ENCODE measurements around the gene MRPL50.
"Not testable (repeated sequence)": the region's sequence is repeated elsewhere in the genome, so short reads cannot be mapped to it uniquely, and the experiment has no call there.

Gene MRPL50

DNA sequence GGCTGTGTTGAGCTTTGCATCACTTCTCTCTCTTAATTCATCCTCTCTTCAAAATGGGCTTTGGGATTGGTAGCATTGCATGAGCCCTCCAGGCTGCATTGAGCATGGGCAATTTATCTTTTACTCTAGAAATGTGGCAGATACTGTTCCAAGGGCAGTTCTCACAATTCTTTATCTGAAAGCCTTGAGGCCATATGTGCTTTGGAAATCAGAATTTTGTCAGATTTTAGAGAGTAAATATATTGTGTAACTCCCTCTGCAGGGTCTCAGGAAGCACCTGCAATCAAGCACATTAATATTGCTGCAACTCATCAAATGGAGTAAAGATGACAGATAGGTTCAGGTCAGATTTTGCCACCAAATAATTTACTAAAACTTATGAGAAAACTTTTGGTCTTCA, 19.6 kb upstream of the MRPL50 start:
- DNase-seq (ENCODE audit: low read depth in 2 of 2): no peak

DNA sequence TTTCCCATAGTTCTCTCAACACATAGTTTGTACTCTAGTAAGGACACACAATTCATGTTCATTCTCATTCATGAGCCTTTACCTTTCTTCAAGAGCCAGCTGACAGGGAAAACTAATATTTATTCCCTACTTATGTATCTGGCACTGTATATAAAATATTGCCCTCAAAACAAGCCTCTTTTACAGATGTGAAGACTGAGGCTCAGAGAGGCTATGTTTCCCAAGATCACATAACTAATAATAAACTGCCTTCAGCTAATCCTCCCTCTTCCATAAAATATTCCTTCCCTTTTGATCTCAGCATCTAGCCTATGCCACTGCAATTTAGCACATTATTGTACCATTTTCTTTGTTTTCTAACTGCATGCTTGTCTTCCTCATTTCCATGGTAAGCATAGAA, 19.0 kb upstream of the MRPL50 start:
- no peak for DNase-seq (ENCODE audit: low read depth in 2 of 2)

DNA sequence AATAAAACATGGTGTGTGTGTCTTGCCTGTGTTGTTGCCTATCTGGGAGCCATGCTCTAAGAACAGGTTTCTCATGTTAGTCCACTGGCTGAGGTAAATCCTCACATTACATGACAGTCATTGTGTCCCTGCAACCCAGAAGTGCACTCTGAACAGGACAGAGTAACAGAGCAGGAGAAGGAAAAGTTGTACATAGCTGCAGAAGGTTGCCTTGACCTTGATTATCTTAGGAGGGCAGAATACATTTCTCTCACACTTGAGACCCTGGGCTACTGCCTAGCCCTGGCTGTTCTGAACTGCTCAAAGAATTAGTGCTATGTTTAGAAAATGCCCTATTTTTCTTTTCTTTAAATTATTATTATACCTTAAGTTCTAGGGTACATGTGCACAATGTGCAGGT, 17.2 kb upstream of the MRPL50 start:
- no peak for DNase-seq (ENCODE audit: low read depth in 2 of 2)

DNA sequence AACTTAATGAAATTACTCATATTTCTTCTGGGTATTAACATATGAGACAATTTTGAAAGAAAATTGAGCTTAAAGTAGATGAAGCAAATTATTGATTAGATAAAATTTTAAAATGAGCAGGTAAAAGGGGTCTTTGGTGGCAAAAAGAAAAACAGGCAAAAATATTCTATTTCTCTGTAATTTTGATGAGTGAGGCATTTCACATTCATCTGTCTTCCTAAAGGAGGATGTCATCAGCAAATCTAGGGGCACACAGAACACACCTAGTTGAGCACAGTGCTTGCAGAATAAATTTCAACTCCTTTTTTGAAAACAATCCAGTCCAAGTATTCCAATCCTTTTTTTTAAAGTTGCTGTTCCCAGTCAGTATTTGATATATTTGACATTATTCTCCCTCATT, 16.4 kb upstream of the MRPL50 start:
- DNase-seq (ENCODE audit: low read depth in 2 of 2): no peak

DNA sequence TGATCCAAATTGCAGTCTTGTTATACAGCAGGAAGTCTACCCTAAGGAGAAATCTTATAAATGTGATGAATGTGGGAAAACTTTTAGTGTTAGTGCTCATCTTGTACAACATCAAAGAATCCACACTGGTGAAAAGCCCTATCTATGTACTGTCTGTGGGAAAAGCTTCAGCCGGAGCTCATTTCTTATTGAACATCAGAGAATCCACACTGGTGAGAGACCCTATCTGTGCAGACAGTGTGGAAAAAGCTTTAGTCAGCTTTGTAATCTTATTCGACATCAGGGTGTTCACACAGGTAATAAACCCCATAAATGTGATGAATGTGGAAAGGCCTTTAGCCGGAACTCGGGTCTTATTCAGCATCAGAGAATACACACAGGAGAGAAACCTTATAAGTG, 10.7 kb upstream of the MRPL50 start:
- DNase-seq (ENCODE audit: low read depth in 2 of 2): no peak

DNA sequence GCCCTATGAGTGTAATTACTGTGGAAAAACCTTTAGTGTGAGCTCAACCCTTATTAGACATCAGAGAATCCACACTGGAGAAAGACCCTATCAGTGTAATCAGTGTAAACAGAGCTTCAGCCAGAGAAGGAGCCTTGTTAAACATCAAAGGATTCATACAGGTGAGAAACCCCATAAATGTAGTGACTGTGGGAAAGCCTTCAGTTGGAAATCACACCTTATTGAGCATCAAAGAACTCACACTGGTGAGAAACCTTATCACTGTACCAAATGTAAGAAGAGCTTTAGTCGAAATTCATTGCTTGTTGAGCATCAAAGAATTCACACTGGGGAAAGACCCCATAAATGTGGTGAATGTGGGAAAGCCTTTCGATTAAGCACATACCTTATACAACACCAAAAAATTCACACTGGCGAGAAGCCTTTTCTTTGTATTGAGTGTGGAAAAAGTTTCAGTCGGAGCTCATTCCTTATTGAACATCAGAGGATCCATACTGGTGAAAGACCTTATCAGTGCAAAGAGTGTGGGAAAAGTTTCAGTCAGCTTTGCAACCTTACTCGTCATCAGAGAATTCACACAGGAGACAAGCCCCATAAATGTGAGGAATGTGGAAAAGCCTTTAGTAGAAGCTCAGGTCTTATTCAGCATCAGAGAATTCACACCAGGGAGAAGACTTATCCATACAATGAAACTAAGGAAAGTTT, 10.1 kb upstream of the MRPL50 start:
- no peak for DNase-seq (ENCODE audit: low read depth in 2 of 2)

DNA sequence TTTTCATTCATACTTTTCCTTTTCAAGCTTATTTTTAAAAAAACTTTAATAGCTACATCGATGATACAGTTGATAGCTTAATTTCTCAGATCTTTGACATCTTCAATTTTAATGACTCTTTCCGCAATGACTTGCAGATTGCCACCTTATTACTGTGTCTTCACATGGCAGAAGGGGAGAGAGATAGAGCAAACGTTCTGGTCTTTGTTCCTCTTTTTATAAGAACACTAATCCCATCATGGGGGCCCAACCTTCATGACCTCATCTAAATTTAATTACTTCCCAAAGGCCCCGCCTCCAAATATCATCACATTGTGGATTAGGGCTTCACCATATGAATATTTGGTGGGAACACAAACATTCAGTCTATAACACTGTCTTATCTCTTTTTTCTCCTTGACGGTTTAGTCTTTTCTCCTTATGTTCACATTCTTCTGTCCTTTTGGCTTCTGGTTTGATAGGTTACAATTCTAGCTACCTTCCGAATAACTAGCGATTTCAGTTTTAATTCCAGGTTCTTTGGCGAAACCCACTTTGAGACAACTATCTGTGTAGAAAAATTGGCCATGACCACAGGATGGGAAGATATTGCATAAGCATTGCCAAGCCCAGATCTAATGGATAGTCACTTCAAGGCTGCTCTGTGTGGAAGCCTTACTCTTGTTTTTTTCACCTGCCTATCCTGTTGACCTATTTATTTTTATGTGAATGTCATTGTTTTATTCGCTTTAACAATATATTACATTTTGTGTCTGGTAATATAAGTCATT, 5.3 kb upstream of the MRPL50 start:
- no peak for DNase-seq (ENCODE audit: low read depth in 2 of 2)

DNA sequence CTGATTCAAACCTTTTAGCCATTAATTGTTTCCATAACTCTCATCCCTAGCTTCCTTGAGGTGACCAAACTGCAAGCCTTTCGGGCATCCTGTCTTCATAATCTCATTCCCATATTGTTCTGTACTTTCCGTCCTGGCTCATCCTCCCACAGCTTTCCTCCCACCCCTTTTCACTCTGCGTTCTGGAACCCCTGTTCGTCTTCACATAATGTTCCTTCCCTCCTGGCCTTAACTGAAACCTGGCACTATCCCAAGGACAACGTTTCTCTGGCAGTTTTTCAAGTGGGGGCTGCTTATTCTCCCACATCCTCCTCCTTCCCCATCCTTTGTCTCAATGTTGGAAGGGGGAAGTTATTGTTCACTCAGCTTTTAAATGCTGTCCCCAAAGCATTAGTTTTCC, 1.7 kb upstream of the MRPL50 start:
- no peak for DNase-seq (ENCODE audit: low read depth in 2 of 2)

DNA sequence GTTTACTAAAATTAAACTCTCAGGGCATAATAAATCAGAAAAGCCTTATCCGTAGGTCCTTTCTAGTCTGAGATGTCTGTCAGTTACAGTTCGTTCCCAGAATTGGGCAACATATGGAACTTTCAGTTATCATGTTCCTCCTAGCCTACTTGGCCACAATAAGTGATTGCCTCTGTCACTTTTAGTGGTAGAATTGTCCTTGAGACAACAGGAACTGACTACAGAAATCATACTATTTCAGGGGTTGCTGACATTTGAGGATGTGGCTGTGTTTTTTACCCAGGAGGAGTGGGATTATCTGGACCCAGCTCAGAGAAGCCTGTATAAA, 1.2 kb upstream of the MRPL50 start:
- no peak for DNase-seq (ENCODE audit: low read depth in 2 of 2)

DNA sequence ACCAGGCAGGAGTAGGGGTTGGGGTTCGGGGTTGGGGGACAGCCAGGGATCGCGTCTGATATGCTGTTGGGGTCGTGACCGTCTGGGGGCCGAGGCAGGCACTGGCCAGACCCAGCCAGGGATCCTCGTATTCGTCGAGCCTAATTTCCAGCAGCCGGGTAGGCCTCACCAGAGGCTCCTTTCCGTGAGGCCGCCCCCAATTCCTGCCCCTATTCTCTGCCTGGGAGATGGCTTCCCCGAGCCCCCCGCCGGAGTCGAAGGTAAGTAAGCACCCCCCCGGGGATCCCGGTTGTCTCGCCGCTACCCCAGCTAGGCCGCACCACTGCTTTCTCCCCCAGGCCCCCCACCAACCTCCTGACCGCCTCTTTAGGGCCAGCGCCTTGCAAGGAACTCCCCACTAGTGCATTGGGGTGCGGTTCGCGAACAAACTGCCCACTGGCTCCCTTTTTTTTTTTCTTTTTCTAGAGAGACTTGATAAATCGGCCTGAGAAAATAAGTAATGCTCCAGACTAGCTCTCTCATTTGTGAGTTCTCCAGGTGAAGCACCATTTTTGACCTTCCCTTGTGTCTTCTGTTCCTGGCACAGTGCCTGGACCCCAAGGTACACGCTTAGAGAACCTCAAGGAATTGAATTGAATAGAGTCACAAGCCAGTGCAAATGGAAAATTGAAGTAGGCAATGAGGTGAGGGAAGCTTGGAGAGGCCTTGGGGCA, 668 bp upstream of the MRPL50 start:
- DNase-seq (ENCODE audit: low read depth in 2 of 2): no peak

DNA sequence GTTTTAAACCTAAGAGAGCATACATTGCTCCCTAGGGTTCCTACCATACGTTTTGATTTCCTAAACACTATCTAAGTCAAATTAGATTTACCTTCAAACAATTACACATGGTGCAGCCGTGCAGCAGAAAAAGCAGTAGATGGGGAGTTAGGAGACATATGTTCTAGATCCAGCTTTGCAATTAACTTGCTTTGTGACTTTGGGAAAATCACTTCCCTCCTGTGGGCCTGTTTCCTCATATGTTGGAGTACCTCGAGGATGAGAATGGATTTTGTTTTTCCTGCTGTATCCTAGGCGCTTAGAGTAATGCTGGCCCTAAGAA, 711 bp downstream of the MRPL50 start:
- DNase-seq (ENCODE audit: low read depth in 2 of 2): no peak

DNA sequence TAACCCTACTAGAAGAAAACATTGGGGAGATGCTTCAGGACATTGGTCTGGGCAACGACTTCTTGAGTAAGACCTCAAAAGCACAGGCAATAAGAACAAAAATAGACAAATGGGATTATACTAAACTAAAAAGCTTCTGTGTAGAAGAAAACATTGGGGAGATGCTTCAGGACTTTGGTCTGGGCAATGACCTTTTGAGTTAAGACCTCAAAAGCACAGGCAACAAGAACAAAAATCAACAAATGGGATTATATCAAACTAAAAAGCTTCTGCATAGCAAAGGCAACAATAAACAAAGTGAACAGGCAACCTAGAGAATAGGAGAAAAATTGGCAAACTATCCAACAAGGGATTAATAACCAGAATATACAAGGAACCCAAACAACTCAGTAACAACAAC, 3.7 kb downstream of the MRPL50 start:
- DNase-seq (ENCODE audit: low read depth in 2 of 2): no peak

DNA sequence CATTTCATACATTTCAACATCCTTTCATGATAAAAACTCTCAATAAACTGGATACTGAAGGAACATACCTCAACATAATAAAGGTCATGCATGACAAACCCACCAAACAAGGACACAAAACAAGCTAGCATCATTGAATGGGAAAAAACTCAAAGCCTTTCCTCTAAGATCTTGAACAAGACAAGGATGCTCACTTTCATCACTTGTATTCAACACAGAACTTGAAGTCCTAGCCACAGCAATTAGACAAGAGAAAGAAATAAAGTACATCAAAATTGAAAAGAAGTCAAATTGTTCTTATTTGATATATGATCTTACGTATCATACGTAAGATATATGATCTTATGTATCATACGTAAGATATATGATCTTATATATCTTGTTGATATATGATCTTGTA, 5.3 kb downstream of the MRPL50 start:
- DNase-seq (ENCODE audit: low read depth in 2 of 2): no peak

DNA sequence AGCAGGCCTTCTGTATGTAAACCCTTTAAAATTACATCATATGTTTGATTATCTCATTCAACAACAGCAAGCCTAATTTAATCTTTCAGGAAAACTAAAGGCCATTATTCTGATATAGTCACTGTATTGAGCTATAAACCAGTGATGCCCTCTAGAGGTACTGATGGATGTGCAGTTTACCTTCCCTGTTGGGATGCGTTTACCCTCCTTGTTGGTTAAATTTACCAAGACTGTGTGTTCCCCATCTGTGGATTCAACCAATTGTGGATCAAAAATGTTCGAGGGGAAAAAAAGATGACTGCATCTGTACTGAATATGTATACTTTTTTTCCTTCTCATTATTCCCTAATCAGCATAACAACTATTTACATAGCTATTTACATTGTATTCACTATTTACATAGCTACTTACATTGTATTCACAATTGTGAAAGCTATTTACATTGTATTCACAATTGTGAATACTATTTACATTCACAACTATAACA, 9.9 kb downstream of the MRPL50 start:
- no peak for DNase-seq (ENCODE audit: low read depth in 2 of 2)

DNA sequence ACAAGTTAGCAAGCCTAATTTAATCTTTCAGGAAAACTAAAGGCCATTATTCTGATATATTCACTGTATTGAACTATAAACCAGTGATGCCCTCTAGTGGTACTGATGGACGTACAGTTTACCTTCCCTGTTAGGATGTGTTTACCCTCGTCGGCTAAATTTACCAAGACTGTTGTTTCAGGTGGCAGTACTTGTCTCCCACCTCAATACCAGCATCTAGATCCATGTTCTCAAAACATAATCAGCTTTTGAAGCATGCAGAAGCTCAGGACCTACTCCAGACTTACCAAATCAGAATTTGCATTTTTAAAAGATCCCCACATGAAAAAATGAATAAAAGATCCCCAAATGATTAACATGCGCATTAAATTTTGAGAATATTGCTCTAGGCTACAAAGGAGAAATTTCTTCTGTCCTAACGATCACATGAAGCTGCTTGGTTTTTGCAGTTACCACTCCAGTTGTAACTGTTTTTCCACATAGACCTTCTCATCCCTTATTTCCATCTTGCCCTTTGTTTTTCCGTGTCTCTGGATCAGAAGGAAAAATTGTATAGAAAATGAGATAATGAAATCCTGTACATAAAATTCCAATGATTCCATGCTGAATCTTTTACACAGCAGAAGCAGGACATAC, 10.4 kb downstream of the MRPL50 start:
- no peak for DNase-seq (ENCODE audit: low read depth in 2 of 2)

DNA sequence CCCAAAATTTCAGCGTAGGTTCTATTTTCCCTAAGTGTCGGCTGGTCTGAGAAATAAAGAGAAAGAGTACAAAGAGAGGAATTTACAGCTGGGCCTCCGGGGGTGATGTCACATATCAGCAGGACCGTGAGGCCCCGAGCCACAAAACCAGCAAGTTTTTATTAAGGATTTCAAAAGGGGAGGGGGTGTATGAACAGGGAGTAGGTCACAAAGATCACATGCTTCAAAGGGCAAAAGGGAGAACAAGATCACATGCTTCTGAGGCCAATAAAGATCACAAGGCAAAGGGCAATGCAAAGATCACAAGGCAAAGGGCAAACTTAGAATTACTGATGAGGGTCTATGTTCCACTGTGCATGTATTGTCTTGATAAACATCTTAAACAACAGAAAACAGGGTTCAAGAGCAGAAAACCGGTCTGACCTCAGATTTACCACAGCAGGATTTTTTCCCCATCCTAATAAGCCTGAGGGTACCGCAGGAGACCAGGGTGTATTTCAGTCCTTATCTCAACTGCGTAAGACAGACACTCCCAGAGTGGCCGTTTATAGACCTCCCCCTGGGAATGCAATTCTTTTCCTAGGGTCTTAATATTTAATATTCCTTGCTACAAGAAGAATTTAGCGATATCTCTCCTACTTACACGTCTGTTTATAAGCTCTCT, 13.4 kb downstream of the MRPL50 start, which contains the start of gene BAAT:
Gene BAAT, minus strand, starts transcription at position 134 of the 664 bp plus-strand sequence. CDS start 13,602 bp downstream, outside the sequence.
- DNase-seq (ENCODE audit: low read depth in 2 of 2): not testable (repeated sequence)

DNA sequence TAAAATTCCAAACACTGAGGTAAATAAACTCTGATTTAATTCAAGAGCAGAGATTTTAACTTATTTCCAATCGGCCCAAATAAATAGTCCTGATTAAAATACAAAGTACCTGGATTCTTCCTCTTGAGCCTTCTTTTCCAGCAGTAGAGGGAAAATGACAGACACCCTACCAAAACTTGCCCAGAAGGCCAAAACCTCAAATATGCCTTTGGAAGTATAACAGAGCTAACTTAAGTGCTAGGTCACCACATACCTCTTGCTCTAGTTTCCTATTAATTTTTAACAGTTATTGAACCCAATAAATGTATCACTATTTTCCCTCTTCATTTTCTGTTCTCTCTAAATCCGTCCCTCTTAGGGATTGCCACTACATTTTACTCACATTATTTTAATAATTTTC, 15.1 kb downstream of the MRPL50 start:
- no peak for DNase-seq (ENCODE audit: low read depth in 2 of 2)

DNA sequence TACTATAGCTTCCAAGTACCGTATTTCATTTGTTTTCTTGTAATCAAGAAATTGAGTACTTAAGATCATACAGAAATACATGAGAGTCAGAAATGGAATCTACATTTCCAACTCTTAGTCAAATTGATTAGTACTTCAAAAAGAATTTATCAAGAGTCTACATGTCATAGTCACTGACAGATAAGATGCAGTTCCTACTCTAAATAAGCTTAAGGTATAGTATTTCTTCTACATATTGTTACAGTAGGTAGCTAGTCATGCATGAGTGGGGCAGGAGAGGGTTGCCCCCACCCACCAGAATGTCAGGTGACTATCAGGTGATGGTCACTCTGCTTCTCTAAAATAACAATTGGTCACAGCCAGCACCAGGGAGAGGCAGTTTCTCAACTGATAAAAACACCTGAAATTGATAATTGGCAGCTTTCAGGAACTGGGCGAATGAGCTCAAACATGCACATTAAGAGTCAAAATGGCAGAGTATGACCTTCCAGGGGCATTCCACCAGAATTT, 16.5 kb downstream of the MRPL50 start:
- no peak for DNase-seq (ENCODE audit: low read depth in 2 of 2)

DNA sequence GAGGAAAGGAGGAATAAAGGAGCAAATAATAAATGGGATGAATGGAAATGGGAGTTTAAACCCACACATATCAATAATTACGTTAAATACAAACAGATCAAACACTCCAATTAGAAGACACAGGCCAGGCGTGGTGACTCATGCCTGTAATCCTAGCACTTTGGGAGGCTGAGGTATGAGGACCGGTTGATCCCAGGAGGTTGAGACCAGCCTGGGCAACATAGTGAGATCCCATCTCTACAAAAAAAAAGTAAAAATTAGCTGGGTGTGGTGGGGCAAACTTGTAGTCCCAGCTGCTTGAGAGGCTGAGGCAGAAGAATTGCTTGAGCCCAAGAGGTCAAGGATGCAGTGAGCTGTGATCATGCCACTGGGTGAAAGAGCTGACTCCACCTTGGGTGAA, 17.3 kb downstream of the MRPL50 start:
- DNase-seq (ENCODE audit: low read depth in 2 of 2): no peak

DNA sequence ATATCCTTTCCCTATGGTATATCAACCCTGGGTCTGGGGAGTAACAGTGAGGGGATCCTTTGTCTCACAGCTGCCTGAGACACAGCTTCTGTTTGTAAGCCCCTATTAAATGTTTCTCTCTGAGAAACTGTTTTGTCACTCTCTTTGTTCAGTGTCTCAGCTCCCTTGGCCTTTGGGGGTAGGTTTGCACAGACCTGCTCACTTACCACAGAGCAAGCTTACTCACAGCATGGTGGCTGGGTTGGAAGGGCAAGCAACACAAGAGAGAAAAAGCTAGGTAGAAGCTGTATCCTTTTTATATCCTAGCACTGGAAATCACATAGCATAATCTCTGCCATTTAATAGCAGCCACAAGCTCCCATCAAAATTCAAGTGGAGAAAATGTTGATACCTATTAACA, 18.1 kb downstream of the MRPL50 start:
- no peak for DNase-seq (ENCODE audit: low read depth in 2 of 2)

DNA sequence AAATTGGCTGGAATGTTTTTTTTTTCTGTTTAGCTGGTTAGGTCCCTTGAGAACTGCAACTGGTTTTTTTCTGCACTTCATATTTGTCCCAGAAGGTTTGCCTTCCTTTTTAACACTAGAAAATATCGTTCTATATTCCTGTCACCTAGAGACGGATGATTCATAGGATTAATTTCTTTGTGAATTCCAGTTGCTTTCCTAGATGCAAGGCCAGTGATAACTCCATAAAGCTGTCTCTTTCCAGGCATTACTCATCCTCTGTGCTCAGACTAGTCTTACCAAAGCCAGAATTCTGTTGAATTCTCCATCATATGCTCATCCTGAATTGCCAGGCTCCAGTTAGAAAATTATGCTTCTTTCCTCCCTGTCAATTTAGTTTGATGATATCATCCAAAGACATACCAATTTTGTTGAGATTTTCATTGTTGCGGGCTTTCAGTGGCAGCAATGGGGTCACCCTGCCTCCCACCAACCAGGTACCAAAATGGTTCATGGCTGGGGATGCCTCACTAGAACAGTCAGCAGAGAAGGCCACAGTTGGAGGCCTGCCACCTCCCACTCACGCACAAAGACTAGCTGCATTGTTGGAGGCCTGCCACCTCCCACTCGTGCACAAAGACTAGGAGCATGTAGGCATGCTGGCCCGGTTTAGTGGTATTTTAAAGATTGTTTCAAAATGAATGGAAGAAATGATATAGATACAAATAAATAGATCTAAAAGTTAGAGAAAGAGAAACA, 22.1 kb downstream of the MRPL50 start:
- DNase-seq (ENCODE audit: low read depth in 2 of 2): peak; percentile 75 to 77

All from fibroblast of skin of left biceps (primary cell).